Endothelial cell of umbilical vein (primary cell): ENCODE results near the gene PDLIM4. TPM values are rescaled to one million over a fixed set of nuclear protein-coding genes. Genes with fewer than 3 reads are reported as not detected.

ENCODE experiments used
- BruUV-seq: library from RNA; stranded (reverse); fragments of 400-500 nt; replicated peaks from 2 replicates; lab custom pipeline; 2021; lab: Mats Ljungman, UMichigan
- CTCF ChIA-PET: fragments of 300-600, 350-600 bp; sonication (Branson Sonifier 250); formaldehyde crosslinking; loops from one replicate; lab custom pipeline; 2021; ENCODE audit warnings: antibody characterized with exemption, inconsistent platforms; lab: Charles Lee
- POLR2A ChIA-PET: fragments of 300-600, 350-600 bp; sonication (Branson Sonifier 250); formaldehyde crosslinking; loops from one replicate; lab custom pipeline; 2021; ENCODE audit warnings: antibody characterized with exemption, inconsistent platforms; lab: Charles Lee
- DNase-seq: peaks from one replicate; pipeline ENCODE4 v3.0.0-alpha.2; 2011; ENCODE audit warnings: low read depth, low spot score
- FAIRE-seq: peaks from 2 replicates; lab custom pipeline; 2011; peaks lifted over from hg19 to GRCh38; lab: Jason Lieb, UNC
- H2AFZ ChIP-seq: 2 replicates; pipeline ENCODE4 v1.6.0; 2012; ENCODE audit warnings: low read depth, low read length, control low read depth, inconsistent platforms
- H3K27ac ChIP-seq: 2 replicates; pipeline ENCODE4 v1.5.1; 2011; ENCODE audit warnings: low read depth, mild to moderate bottlenecking, control low read depth, low read length, moderate library complexity; ENCODE audit not compliant: insufficient read depth
- H3K27me3 ChIP-seq, 2 experiments: 2 replicates each; pipeline versions ENCODE4 v1.6.0 to v1.6.1; 2011; ENCODE audit warnings: low read length in 2 of 2, mixed read lengths in 1 of 2; ENCODE audit not compliant: control insufficient read depth in 2 of 2, insufficient read depth in 2 of 2
- H3K36me3 ChIP-seq, 2 experiments: 2 replicates in 1 of 2; 3 replicates in 1 of 2; pipeline ENCODE4 v1.5.1; 2011; ENCODE audit warnings: low read length in 2 of 2, mild to moderate bottlenecking in 1 of 2, moderate library complexity in 1 of 2; ENCODE audit not compliant: control insufficient read depth in 2 of 2, insufficient read depth in 2 of 2; ENCODE audit errors: extremely low read depth in 1 of 2
- H3K4me1 ChIP-seq: 3 replicates; pipeline ENCODE4 v1.5.1; 2011; ENCODE audit warnings: mild to moderate bottlenecking, low read length; ENCODE audit not compliant: control insufficient read depth, insufficient read depth; ENCODE audit errors: extremely low read depth
- H3K4me2 ChIP-seq: 2 replicates; pipeline ENCODE4 v1.6.1; 2011; ENCODE audit warnings: low read length, control low read depth, mixed read lengths; ENCODE audit not compliant: insufficient read depth
- H3K4me3 ChIP-seq, 3 experiments: fragments of 200-600 bp in 1 of 3; sonication (generic), shearing (Covaris generic) in 1 of 3; replicated peaks in 1 of 3; 2 replicates each; pipeline ENCODE4 v1.5.1; 2011 to 2016; ENCODE audit warnings: control low read depth in 3 of 3, low read length in 3 of 3, mild to moderate bottlenecking in 2 of 3, inconsistent platforms in 1 of 3, low read depth in 1 of 3, moderate library complexity in 1 of 3; ENCODE audit not compliant: insufficient read depth in 1 of 3
- H3K79me2 ChIP-seq: 2 replicates; pipeline ENCODE4 v1.6.0; 2012; ENCODE audit warnings: low read length, inconsistent platforms; ENCODE audit not compliant: control insufficient read depth, insufficient read depth
- H3K9ac ChIP-seq: replicated peaks from 2 replicates; pipeline ENCODE3; 2011; ENCODE audit warnings: low read length, control low read depth; ENCODE audit not compliant: insufficient read depth; ENCODE audit errors: extremely low read depth
- H3K9me1 ChIP-seq: replicated peaks from 3 replicates; pipeline ENCODE4 v1.6.0; 2011; ENCODE audit warnings: mild to moderate bottlenecking, low read length; ENCODE audit not compliant: control insufficient read depth, insufficient read depth; ENCODE audit errors: extremely low read depth
- H3K9me3 ChIP-seq: replicated peaks from 2 replicates; pipeline ENCODE4 v1.5.1; 2012; ENCODE audit warnings: low read length, inconsistent platforms; ENCODE audit not compliant: control insufficient read depth, insufficient read depth
- H4K20me1 ChIP-seq: replicated peaks from 2 replicates; pipeline ENCODE3; 2011; ENCODE audit warnings: mild to moderate bottlenecking, low read length; ENCODE audit not compliant: control insufficient read depth, insufficient read depth; ENCODE audit errors: extremely low read depth
- EZH2 ChIP-seq: IDR thresholded peaks from 2 replicates; pipeline ENCODE4 v1.6.1; 2012; ENCODE audit warnings: borderline replicate concordance, low read depth, mild to moderate bottlenecking, moderate library complexity, low read length, inconsistent platforms; ENCODE audit not compliant: severe bottlenecking
- FOS ChIP-seq: IDR thresholded peaks from 2 replicates; pipeline ENCODE4 v1.6.1; 2011; ENCODE audit warnings: mild to moderate bottlenecking, low read length, moderate library complexity, borderline replicate concordance; ENCODE audit not compliant: insufficient read depth
- GATA2 ChIP-seq: IDR thresholded peaks from 2 replicates; pipeline ENCODE4 v1.7.0; 2011; ENCODE audit warnings: low read depth, mild to moderate bottlenecking, moderate library complexity, mixed read lengths, low read length; ENCODE audit not compliant: insufficient read length, insufficient read depth
- JUN ChIP-seq: IDR thresholded peaks from 2 replicates; pipeline ENCODE4 v1.6.1; 2011; ENCODE audit warnings: borderline replicate concordance, low read depth; ENCODE audit not compliant: insufficient read length, insufficient read depth
- MYC ChIP-seq: IDR thresholded peaks from one replicate; pipeline ENCODE4 v1.6.1; 2011; ENCODE audit warnings: mild to moderate bottlenecking, low read depth, low read length
- POLR2A ChIP-seq: IDR thresholded peaks from 2 replicates; pipeline ENCODE4 v1.6.1; 2012; ENCODE audit warnings: low read depth, mild to moderate bottlenecking, control low read depth, low read length
- POLR2AphosphoS5 ChIP-seq: IDR thresholded peaks from 2 replicates; pipeline ENCODE4 v1.6.1; 2012; ENCODE audit warnings: low read depth, mild to moderate bottlenecking, control low read depth, low read length, moderate library complexity; ENCODE audit not compliant: insufficient read depth
- dilution Hi-C: fragments of 300-500 bp; cut with MboI; formaldehyde crosslinking; loops from one replicate; pipeline ENCODE4 v1.15.0; 2019; ENCODE audit warnings: low sequenced_read_pairs; ENCODE audit not compliant: extremely low pct_ligation_motif_present
- intact Hi-C: fragments of 100-400 bp; cut with micrococcal nuclease; formaldehyde crosslinking; loops from one replicate; pipeline ENCODE4 v1.10.0; 2022
- polyA plus RNA-seq, 4 experiments: library from polyadenylated mRNA; depleted of rRNA in 3 of 4; stranded (reverse) in 3 of 4; unstranded in 1 of 4; fragments of >200 nt; gene quantifications; 2 replicates each; pipeline versions ENCODE4 v1.2.1 to v1.2.3, GENCODE V29; 2011 to 2012; ENCODE audit warnings: missing spikeins in 1 of 4
- total RNA-seq: library from RNA; stranded (reverse); gene quantifications from 2 replicates; pipeline ENCODE4 v1.2.3, GENCODE V29; 2021
- TF ChIP-seq, protein P1 (sequence below), 2 donors: IDR thresholded peaks; 1 replicate in 1 of 2; 2 replicates in 1 of 2; pipeline ENCODE4 v1.5.1; 2011; ENCODE audit warnings: low read length in 2 of 2, mild to moderate bottlenecking in 2 of 2, moderate library complexity in 2 of 2, control low read depth in 1 of 2, inconsistent platforms in 1 of 2, low read depth in 1 of 2; ENCODE audit not compliant: insufficient read depth in 1 of 2; ENCODE audit errors: extremely low read depth in 1 of 2
- TF ChIP-seq, protein P2 (sequence below): IDR thresholded peaks from 2 replicates; pipeline ENCODE4 v1.6.1; 2011; ENCODE audit not compliant: insufficient read depth, insufficient read length

Gene PDLIM4
- total and polyA plus RNA-seq, 2 donors (not counting 3 experiments of a cell fraction or from before 2014, with no cell fraction given), result 65.7 to 112 TPM

DNA sequence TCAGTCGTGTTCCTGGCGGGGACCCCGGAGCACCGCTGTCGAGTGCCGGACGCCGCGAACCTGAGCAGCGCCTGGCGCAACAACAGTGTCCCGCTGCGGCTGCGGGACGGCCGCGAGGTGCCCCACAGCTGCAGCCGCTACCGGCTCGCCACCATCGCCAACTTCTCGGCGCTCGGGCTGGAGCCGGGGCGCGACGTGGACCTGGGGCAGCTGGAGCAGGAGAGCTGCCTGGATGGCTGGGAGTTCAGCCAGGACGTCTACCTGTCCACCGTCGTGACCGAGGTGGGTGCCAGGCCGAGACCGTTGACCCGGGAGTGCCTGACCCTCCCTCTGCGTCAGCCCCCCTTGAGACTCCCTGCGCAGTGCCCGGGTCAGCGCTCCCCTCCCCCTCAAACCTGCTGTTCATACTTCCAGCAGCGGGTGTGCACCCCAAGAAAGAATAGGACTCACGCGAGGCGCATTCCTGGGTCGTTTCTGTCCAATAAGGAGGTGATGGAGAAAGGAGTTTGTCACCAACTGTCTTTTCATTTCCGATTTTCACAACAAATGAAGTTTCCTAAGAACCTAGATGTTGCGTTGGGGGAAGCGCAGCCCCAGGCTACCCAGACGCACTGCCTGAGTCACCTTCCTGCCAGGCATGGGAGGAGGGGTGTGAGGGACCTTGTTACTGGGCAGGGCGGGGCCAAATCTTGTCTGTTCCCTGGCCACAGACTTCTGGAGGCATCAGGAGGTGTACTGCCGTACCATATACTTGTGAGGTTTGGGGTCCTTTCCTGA is 37.4 kb downstream of the PDLIM4 start:
- POLR2A ChIA-PET, result interaction anchor here (1.0 to 1.2 kb wide), 4 partner anchors 14 to 75 kb away, joined by 3 to 7 read pairs (median 6); partner anchors contain the start of gene SLC22A5
- Histone ChIP-seq H3K27me3 (no peaks in the 10 kb centered on the region), H3K4me2 (peak overlapping the region; percentile 79), H3K36me3 (no peaks in the 10 kb centered on the region), H3K9ac (peak overlapping the region; percentile 95), H3K9me3 (no peaks in the 10 kb centered on the region), H2AFZ (peak overlapping the region; percentile 60), H3K4me3 (peak overlapping the region; percentile 33 to 72 (median 70)), H3K27ac (peak overlapping the region; percentile 93), H3K79me2 (peaks cover 10% of the 10 kb centered on the region), H4K20me1 (no peaks in the 10 kb centered on the region), H3K4me1 (peaks cover 25% of the 10 kb centered on the region), H3K9me1 (no peaks in the 10 kb centered on the region)
- CTCF ChIA-PET, result interaction anchor here (1.3 to 3.3 kb wide), 10 partner anchors 9 to 105 kb away, joined by 3 to 36 read pairs (median 6); partner anchors contain the start of gene SLC22A5
- DNase-seq, result peak; percentile 91
- FAIRE-seq, result peak; percentile 96
- dilution Hi-C loops, result no loop called here
- TSS peak; percentile 16 for BruUV-seq
- TF ChIP-seq GATA2 (no peak), MYC (peak; percentile 81), POLR2A (peak; percentile 63), POLR2AphosphoS5 (peak; percentile 83), FOS (peak; percentile 94), JUN (peak; percentile 78), EZH2 (no peak)
- TF ChIP-seq, protein P1, sequence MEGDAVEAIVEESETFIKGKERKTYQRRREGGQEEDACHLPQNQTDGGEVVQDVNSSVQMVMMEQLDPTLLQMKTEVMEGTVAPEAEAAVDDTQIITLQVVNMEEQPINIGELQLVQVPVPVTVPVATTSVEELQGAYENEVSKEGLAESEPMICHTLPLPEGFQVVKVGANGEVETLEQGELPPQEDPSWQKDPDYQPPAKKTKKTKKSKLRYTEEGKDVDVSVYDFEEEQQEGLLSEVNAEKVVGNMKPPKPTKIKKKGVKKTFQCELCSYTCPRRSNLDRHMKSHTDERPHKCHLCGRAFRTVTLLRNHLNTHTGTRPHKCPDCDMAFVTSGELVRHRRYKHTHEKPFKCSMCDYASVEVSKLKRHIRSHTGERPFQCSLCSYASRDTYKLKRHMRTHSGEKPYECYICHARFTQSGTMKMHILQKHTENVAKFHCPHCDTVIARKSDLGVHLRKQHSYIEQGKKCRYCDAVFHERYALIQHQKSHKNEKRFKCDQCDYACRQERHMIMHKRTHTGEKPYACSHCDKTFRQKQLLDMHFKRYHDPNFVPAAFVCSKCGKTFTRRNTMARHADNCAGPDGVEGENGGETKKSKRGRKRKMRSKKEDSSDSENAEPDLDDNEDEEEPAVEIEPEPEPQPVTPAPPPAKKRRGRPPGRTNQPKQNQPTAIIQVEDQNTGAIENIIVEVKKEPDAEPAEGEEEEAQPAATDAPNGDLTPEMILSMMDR (IDR thresholded peaks at IDR 0.05; ENCODE audit: extremely low read depth in 1 of 2, insufficient read depth in 1 of 2, low read depth in 1 of 2, low read length in 2 of 2), result no peak
- TF ChIP-seq, protein P2, sequence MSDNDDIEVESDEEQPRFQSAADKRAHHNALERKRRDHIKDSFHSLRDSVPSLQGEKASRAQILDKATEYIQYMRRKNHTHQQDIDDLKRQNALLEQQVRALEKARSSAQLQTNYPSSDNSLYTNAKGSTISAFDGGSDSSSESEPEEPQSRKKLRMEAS, result no peak
- intact Hi-C loops, result loop anchor here (1.0 to 10.0 kb wide), 5 partner anchors 37 to 530 kb away; partner anchors contain the start of gene IRF1
